Limb (tissue), 2 donors: ENCODE data around the gene DGKK.
"Not testable (repeated sequence)": the region's sequence is repeated elsewhere in the genome, so short reads cannot be mapped to it uniquely, and the experiment has no call there.

Experiments
- DNase-seq, 2 donors: peaks; one replicate each; pipeline ENCODE4 v3.0.0-alpha.2; 2016; ENCODE audit errors: extremely low spot score in 2 of 2

Gene DGKK

DNA sequence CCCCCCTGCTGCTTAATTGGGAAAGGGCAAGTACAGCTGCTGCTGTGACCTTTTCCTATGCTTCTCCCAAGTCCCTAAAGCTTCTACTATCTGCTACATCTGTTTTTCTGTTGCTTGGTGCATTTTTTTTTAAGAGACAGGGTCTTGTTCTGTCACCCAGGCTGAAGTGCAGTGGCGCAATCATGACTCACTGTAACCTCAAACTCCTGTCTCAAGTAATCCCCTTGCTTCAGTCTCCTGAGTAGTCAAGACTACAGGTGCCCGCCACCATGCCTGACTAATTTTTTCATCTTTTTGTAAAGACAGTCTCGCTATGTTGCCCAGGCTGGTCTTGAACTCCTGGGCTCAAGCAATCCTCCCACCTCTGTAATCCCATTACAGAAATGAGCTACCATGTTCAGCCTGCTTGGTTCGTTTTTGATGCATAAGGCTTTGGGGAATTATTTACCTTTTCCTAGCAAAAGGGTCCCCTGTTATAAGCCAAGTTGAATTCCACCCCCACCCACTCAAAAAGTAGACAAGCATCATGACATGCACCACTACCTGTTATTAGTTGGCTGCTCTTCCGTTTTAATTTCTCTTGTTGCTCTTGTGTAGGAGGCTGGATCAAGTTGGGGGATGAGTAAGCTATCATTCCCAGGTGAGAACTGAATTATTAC lies 39.6 kb downstream of the DGKK start:
- no peak for DNase-seq

DNA sequence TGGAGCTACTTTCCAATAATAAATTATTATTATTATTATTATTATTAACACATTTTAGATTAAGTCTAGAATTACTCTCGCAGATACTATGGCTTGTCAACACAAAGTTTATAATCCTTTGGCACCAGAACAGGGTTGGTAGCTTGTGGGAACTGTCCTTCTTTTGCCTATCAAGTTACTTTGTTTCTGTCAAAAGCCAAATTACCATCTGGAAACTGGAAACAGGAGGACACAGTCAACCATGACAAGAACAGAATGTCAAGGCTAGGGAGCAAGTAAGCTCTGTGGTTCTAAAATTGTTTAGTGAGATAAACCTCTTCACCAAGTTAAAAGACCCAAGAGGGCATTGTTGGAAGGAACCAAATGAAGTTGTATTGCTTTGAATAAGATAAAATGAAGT lies 42.5 kb downstream of the DGKK start:
- no peak for DNase-seq

DNA sequence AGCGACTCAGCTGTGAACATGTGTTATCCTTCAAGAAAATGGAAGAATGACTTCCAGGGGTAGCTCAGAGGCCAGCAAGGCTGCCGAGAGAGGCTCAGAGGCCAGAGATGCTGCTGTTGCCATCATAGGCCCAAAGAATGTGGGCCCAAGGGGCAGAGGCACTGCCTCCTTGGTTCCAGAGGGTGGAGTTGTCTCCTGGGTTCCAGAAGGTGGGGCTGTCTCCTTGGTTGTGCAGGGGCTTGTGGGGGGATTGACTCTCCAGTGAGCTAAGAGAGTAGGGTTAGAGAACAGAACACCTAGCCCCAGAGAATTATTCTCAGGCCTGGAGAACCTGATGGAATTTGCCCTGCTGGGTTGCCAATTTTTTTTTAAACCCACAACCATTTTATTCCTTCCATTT lies 62.6 kb downstream of the DGKK start:
- DNase-seq, result no peak

DNA sequence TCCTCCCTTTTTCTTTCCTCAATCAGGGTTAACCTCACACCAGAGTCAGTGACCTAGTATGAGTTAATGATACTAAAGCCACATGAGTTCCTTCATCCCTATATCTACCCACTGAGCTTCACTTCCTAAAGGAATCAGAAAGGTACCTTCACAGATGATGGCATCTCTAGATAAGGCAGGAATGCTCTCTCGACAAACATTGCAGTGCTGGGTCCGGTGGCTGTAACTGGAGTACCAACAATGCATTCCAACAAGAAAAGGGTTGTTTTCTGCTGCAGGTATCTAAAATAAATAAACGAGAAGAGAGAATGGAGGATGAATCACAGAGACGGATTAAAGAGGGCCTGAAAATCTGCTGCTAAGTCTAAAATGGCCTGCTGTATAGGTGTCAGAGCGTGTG lies 66.7 kb downstream of the DGKK start:
- no peak for DNase-seq

DNA sequence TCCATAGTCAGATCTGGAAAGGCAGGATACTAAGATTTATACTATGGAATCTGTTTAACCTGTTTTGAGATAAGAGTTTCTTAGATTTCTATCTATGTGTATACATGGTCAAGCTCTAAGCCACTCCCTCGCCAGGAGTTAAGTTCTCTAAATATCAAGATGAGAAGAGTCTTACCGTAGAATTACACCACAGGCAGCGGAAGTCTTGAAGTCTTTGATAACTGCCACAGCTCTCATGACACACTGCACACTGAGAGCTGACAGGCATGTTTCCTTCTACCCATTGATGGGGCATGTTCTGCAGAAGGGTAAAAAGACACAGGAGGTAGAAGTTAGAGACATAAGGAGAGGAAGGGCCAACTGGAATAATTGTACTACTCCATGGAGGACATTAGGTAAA lies 67.7 kb downstream of the DGKK start:
- no peak for DNase-seq

DNA sequence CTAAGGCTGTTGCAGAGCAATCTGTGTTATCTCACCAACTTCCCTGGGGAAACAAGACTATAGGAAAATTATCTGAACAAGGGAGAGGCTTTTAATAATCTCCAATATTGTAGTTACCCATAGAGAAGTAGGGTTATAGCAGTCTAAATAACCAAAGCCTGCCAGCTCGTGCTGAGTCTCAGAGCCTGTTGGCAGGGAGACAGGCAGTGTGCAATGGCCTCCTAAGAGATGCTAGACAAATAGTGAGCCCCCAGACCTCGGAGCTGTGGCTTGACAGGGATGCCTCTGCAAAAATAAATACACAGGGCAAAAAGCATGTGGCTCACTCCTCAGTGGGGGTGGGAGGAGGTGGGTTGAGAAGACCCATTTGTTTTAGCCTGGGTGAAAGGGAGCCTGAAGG lies 76.7 kb downstream of the DGKK start:
- DNase-seq, result no peak

DNA sequence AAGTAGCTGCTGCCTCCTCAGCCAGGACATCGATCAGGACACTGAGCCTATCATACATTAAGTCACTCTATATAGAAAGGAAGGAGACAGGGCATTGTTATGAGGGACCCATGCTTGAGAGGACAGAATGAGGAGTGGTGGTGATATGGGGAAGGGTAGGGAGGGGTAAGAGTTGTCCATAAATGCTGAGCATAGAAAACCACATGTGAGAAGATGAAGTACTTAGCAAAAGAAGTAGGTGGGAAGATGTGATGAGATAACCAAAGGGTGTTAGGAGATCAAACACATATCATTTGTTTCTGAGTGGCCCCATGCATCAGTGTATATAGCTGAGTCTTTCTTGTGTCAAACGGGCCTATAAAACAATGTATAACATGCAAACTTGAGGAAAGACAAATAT lies 84.1 kb downstream of the DGKK start:
- DNase-seq, result no peak

DNA sequence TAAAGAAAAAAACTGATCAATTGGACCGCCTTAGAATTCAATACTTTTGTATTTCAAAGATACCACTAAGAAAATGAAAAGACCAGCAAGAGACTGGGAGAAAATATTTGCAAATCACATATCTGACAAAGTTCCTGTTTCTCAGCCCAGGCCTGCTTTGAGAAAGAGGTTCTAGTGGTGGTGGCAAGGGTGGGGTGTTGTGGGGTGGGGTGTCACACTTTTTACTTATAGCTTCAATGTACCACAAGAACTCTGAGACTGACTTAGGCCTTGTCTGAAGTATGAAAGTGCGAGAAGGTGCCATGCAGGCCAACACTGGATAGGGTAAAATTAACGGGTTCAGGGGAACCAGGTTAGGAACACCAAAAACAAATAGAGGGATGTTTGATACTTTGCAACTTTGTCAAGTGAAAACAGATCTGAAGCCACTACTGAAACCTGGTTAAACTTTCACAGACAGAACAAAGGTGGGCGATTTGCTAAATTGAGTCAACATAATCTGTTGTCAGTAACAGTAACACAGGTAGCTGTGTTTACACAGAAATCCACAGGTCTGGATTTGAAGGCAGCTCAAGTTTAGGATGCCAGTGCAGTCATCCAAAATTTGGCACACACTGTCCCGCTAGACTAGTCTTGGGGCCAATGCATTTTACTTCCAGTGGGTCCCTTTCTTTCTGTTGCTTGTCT lies 88.8 kb downstream of the DGKK start:
- no peak for DNase-seq

DNA sequence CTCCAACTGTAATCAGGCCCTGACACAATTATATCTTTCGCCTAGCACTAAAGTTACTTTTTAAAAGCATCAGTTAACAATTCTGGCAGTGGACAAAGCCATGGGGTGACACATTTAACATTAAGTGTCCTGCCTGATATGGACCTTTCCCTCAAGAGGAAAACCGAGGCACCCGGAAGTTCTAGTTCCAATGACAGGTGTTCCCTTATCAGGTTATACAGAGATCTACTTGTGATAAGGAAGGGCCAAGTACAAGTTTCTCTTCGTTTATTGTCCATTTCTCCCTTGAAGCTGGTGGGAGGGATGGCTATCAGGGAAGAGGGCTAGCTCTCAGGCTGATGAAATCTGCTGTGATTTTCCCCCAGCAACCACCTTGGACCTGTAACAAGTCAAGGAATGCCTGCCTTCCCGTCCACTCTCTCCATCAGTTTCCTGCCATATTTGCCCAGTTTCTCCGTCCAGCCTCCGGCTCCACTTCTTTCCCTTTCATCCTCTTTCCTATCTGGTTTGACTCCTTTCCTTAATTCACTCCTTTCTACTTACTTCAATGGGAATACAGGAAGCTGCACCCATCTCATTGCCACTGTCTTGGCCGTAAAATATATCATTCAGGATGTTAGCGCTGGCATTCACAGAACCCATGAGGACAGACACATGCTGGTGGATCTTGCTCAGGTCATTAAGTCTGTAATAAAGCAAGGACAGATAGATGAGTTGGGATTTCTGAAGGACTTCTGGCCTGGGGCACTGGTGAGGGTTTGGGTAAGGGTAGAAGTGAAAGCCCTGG lies 95.0 kb downstream of the DGKK start:
- DNase-seq, result no peak

DNA sequence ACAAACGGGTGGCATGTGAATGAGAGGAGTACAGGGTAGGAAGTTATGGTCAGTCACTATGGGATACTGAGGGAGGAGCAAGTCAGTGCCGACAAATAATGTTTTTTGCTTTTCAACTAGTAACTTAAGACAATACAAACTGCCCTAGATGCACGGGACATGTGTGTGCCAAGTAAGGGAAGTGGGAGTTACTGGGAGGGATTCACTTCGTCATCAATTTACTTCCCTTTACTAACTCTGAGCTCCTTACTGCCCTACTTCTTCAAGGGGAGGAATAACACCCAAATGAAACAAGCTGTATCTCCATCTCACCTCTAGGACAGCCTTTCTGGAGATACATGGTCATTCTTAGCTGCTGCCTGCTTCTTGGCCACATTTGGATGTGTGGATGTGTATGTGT lies 97.7 kb downstream of the DGKK start:
- no peak for DNase-seq

DNA sequence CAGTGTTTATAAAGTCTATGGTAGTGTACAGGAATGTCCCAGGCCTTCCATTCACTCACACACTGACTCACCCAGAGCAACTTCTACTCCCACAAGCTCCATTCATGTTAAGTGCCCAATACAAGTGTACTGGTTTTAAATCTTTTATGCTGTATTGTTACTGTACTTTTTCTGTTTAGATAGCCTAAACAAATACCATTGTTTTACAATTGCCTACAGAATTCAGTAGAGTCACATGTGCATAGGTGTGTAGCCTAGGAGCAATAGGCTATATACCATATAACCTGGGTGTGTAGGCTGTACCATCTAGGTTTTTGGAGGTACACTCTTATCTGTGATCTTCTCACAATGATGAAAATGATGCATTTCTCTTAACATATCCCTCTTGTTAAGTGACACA lies 126.7 kb downstream of the DGKK start:
- no peak for DNase-seq

DNA sequence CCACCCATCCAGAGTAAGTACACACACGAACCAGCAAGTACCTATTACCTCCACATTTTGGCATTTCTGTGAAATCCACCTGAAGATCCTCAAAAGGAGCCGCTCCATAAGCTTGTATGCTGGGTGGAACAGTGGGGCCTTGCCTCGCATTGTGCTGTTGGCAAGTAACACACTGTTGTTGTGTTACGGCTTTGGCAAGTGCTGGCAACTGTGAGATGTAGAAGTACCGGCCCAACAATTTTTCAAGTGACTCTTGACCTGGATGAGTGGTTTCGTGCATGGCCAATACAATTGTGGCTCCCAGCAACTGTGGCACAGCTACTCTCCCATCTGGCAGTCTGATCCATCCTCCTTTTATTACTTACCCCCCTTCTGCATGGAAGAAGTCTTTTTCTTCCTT lies 137.3 kb downstream of the DGKK start:
- no peak for DNase-seq

DNA sequence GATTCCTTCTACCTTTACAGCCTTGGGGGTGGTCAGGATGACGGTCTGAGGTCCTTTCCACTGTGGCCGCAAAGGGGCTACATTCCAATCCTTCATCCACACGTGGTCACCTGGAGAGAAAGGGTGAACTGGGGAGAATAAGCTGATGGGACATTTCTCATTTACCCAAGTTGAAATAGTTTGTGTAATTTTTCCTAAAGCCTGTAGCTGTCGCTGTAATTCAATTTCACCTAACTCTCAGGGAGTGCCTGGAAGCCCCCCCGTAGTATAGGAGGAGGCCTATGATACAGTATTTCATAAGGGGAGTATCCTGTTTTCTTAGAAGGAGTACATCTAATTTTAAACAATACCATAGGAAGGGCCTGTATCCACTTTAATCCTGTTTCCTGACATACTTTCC lies 138.0 kb downstream of the DGKK start:
- DNase-seq, result not testable (repeated sequence)

DNA sequence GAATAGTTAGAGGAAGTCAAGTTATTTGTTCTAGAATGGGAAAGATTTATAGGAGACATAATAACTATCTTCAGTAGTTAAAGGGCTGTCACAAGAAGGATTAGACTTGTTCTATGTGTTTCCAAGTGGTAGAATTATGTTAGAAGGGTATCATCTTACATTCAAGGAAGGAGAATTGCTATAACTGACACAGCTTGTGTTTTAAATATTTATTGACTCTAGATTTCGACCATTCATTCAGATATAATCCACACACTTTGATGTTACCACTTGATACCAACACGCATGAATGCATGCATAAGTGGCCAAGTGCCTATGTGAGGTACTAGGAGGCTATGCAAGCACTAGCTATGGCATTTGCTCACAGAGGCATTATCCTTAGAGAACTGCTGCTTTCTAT lies 143.4 kb downstream of the DGKK start:
- DNase-seq, result no peak
